ENCODE results near the gene CCDC12. TPM values are rescaled to one million over a fixed set of nuclear protein-coding genes. Genes with fewer than 3 reads are reported as not detected.

The CCDC12 gene
- total RNA-seq, 1 experiment from 2014 or later, result 46.5 TPM

GRCh38 chr3:46928282-46928681 lies 48.3 kb downstream of the CCDC12 start:
- no TSS peak for BruUV-seq (replicated peaks)
- H3K4me3 ChIP-seq (replicated peaks in 1 of 2; ENCODE audit: low read depth in 1 of 2, low read length in 2 of 2), result no peak overlapping the region
- H3K9me3 ChIP-seq (ENCODE audit: control insufficient read depth in 1 of 2, insufficient read depth in 1 of 2, low read depth in 1 of 2, low read length in 2 of 2), result no peaks in the 10 kb centered on the region
- ATAC-seq (no peak), DNase-seq (ENCODE audit: low read depth, low spot score) (no peak)
- intact Hi-C loops (cut with micrococcal nuclease), result no loop called here
- TF ChIP-seq FOSL1 (IDR thresholded peaks at IDR 0.05; ENCODE audit: low read depth) (no peak), SIN3A (IDR thresholded peaks at IDR 0.05; ENCODE audit: low read depth) (no peak), MAX (IDR thresholded peaks at IDR 0.05) (no peak), POLR2AphosphoS5 (IDR thresholded peaks at IDR 0.05; ENCODE audit: low read depth, low read length) (no peak), ATF3 (IDR thresholded peaks at IDR 0.05) (no peak), CEBPB (IDR thresholded peaks at IDR 0.05; ENCODE audit: low read depth) (no peak), EZH2phosphoT487 (IDR thresholded peaks at IDR 0.05; ENCODE audit: borderline replicate concordance) (no peak), POLR2A (IDR thresholded peaks at IDR 0.05; ENCODE audit: borderline replicate concordance, extremely low read depth, insufficient read depth, insufficient read length) (no peak), ELF1 (IDR thresholded peaks at IDR 0.05; ENCODE audit: borderline replicate concordance, low read depth) (no peak), TCF7L2 (IDR thresholded peaks at IDR 0.05; ENCODE audit: borderline replicate concordance, extremely low read depth, insufficient read depth, insufficient read length) (no peak), REST (IDR thresholded peaks at IDR 0.05; ENCODE audit: low read depth) (no peak), ZBTB33 (IDR thresholded peaks at IDR 0.05; ENCODE audit: extremely low read depth, insufficient replicate concordance, low read length) (no peak), CBX3 (IDR thresholded peaks at IDR 0.05; ENCODE audit: low read depth) (no peak), RAD21 (IDR thresholded peaks at IDR 0.05; ENCODE audit: low read depth) (no peak), EZH2 (IDR thresholded peaks at IDR 0.05) (no peak), ZFX (IDR thresholded peaks at IDR 0.05) (no peak)
- no peaks in the 10 kb centered on the region for H4K20me1 ChIP-seq (ENCODE audit: insufficient read depth)
- H3K27ac ChIP-seq (ENCODE audit: low read depth, low read length), result no peak overlapping the region
- ChIA-PET POLR2A (no interaction called here), CTCF (no interaction called here), RAD21 (ENCODE audit: low non-redundant PET in 1 of 2, low total read pairs in 2 of 2, uncharacterized antibody in 2 of 2, unreplicated experiment in 2 of 2) (no interaction called here)
- H3K4me1 ChIP-seq (ENCODE audit: control insufficient read depth in 1 of 2, insufficient read depth in 2 of 2, low read length in 2 of 2), result peaks cover 27 to 34% of the 10 kb centered on the region in 2 experiments
- H3K4me2 ChIP-seq (ENCODE audit: low read length), result no peak overlapping the region
- H3K9me2 ChIP-seq (ENCODE audit: insufficient read depth), result no peaks in the 10 kb centered on the region
- no peaks in the 10 kb centered on the region for H3K27me3 ChIP-seq (ENCODE audit: insufficient read depth, low read length)
- H3K9ac ChIP-seq (ENCODE audit: low read length), result no peak overlapping the region
- H3K79me2 ChIP-seq (ENCODE audit: insufficient read depth, low read length), result peaks cover 74% of the 10 kb centered on the region
- H2AFZ ChIP-seq (ENCODE audit: low read depth, low read length, poor library complexity, severe bottlenecking), result no peak overlapping the region
- peaks cover 10 to 16% of the 10 kb centered on the region in 2 experiments for H3K36me3 ChIP-seq (ENCODE audit: control insufficient read depth in 1 of 2, insufficient read depth in 2 of 2, low read length in 2 of 2)
